ENCODE data around the gene TPD52L2. TPM values are rescaled to one million over a fixed set of nuclear protein-coding genes. Genes with fewer than 3 reads are reported as not detected.

TPD52L2 gene
- total RNA-seq, 1 experiment from 2014 or later: 293 TPM

GRCh38 chr20:63937596-63937995, 72.5 kb downstream of the TPD52L2 start:
- H3K4me3 ChIP-seq (ENCODE audit: low read depth, low read length): no peak overlapping the region
- POLR2A ChIA-PET: no interaction called here
- intact Hi-C loops (cut with micrococcal nuclease; ENCODE audit: unreplicated experiment): no loop called here
- Mint-ChIP-seq H3K4me1 (ENCODE audit: low read depth, unreplicated experiment) (peaks cover 6% of the 10 kb centered on the region), H3K27me3 (ENCODE audit: insufficient read depth, unreplicated experiment) (no peaks in the 10 kb centered on the region), H3K36me3 (ENCODE audit: insufficient read depth, unreplicated experiment) (peaks cover 93% of the 10 kb centered on the region), H3K4me3 (ENCODE audit: unreplicated experiment) (no peak overlapping the region), H3K9me3 (ENCODE audit: unreplicated experiment) (no peaks in the 10 kb centered on the region), H3K27ac (ENCODE audit: unreplicated experiment) (no peak overlapping the region)
- CTCF ChIA-PET: interaction anchor here (1.1 kb wide), 1 partner anchor 36 kb away, joined by 3 read pairs; no protein-coding TSS in a partner anchor
- no TSS peak for BruUV-seq (replicated peaks)
- no peak for TF ChIP-seq CTCF (IDR thresholded peaks at IDR 0.05; ENCODE audit: insufficient read depth in 1 of 2, low read depth in 1 of 2, low read length in 1 of 2, severe bottlenecking in 1 of 2, unreplicated experiment in 1 of 2)
- H3K27me3 ChIP-seq (replicated peaks; ENCODE audit: control insufficient read depth, insufficient read depth, low read length): no peaks in the 10 kb centered on the region
- H3K9me3 ChIP-seq: 0 out of 2 replicates have a peak, but pooled peaks cover 4% of the 10 kb centered on the region
- no peaks in the 10 kb centered on the region for H3K4me1 ChIP-seq
- peaks cover 19% of the 10 kb centered on the region for H3K36me3 ChIP-seq (ENCODE audit: control insufficient read depth, insufficient read depth, low read length)
- no peak for DNase-seq

DNA sequence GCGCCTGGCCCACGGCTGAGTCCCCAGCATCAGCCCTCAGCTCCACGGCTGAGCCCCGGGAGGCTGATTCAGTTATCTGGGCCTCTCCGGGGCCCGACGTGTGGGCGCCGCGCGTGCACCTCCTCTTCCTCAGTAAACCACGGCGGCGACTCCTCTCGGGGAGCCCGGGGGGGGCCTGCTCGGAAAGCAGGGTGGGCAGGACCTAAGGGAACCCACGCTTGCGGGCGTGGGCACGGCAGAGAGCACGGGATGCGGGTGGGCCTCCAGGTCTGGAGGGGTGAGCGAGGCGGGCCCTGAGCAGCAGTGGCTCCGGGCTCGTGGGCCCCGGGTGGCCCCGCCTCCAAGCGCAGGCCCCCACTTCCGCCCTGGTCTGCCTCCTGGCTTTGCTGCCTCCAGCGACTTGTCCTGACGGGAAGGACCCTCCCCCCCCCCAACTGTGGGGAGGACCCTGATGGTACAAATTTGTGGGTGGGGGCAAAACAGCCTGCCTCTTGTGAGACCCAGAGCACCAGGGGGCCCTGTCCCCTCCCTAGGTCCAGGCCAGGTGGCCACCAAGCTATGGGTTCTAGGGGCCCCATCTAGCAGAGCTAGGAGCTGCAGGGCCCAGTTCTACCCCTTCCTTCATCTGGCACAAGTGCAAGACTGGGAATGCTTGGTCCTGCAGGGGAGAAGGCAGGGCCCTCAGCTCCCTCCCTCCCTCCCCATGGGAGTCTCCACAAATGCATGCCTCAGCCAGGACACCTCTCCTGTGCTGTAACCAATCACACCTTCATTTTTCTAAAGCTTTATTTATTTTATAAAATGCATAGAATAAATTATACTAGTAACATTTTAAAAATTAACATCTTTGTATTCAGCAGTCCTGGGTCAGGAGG, 74.2 kb downstream of the TPD52L2 start:
- Mint-ChIP-seq H3K9me3 (ENCODE audit: unreplicated experiment) (no peaks in the 10 kb centered on the region), H3K36me3 (ENCODE audit: insufficient read depth, unreplicated experiment) (peaks cover 94% of the 10 kb centered on the region), H3K27ac (ENCODE audit: unreplicated experiment) (no peak overlapping the region), H3K4me1 (ENCODE audit: low read depth, unreplicated experiment) (peaks cover 7% of the 10 kb centered on the region), H3K4me3 (ENCODE audit: unreplicated experiment) (no peak overlapping the region), H3K27me3 (ENCODE audit: insufficient read depth, unreplicated experiment) (no peaks in the 10 kb centered on the region)
- Histone ChIP-seq H3K4me3 (ENCODE audit: low read depth, low read length) (no peak overlapping the region), H3K27me3 (replicated peaks; ENCODE audit: control insufficient read depth, insufficient read depth, low read length) (no peaks in the 10 kb centered on the region), H3K36me3 (ENCODE audit: control insufficient read depth, insufficient read depth, low read length) (peaks cover 26% of the 10 kb centered on the region), H3K4me1 (no peaks in the 10 kb centered on the region), H3K9me3 (0 out of 2 replicates have a peak, but pooled peaks cover 4% of the 10 kb centered on the region)
- ChIA-PET CTCF (no interaction called here), POLR2A (no interaction called here)
- TF ChIP-seq CTCF (IDR thresholded peaks at IDR 0.05; ENCODE audit: insufficient read depth in 1 of 2, low read depth in 1 of 2, low read length in 1 of 2, severe bottlenecking in 1 of 2, unreplicated experiment in 1 of 2): no peak
- DNase-seq: peak in 1 of 2 experiments; percentile 54
- no TSS peak for BruUV-seq (replicated peaks)
- intact Hi-C loops (cut with micrococcal nuclease; ENCODE audit: unreplicated experiment): no loop called here

GRCh38 chr20:63940071-63940471, 75.0 kb downstream of the TPD52L2 start:
- 0 out of 2 replicates have a peak, but pooled peaks cover 4% of the 10 kb centered on the region for H3K9me3 ChIP-seq
- peak overlapping the region; percentile 79 for H3K27ac Mint-ChIP-seq (ENCODE audit: unreplicated experiment)
- no peak overlapping the region for H3K4me3 ChIP-seq (ENCODE audit: low read depth, low read length)
- no peaks in the 10 kb centered on the region for H3K27me3 ChIP-seq (replicated peaks; ENCODE audit: control insufficient read depth, insufficient read depth, low read length)
- no peaks in the 10 kb centered on the region for H3K27me3 Mint-ChIP-seq (ENCODE audit: insufficient read depth, unreplicated experiment)
- POLR2A ChIA-PET: no interaction called here
- peak in 1 of 2 experiments; percentile 55 for DNase-seq
- H3K36me3 Mint-ChIP-seq (ENCODE audit: insufficient read depth, unreplicated experiment): peaks cover 94% of the 10 kb centered on the region
- H3K4me3 Mint-ChIP-seq (ENCODE audit: unreplicated experiment): no peak overlapping the region
- intact Hi-C loops (cut with micrococcal nuclease; ENCODE audit: unreplicated experiment): no loop called here
- peaks cover 7% of the 10 kb centered on the region for H3K4me1 Mint-ChIP-seq (ENCODE audit: low read depth, unreplicated experiment)
- TSS peak; percentile 39 for BruUV-seq (replicated peaks)
- peaks cover 26% of the 10 kb centered on the region for H3K36me3 ChIP-seq (ENCODE audit: control insufficient read depth, insufficient read depth, low read length)
- H3K9me3 Mint-ChIP-seq (ENCODE audit: unreplicated experiment): no peaks in the 10 kb centered on the region
- no peak for TF ChIP-seq CTCF (IDR thresholded peaks at IDR 0.05; ENCODE audit: insufficient read depth in 1 of 2, low read depth in 1 of 2, low read length in 1 of 2, severe bottlenecking in 1 of 2, unreplicated experiment in 1 of 2)
- CTCF ChIA-PET: no interaction called here
- H3K4me1 ChIP-seq: no peaks in the 10 kb centered on the region
